ENCODE data around the gene CAMK2G.

CAMK2G gene

DNA sequence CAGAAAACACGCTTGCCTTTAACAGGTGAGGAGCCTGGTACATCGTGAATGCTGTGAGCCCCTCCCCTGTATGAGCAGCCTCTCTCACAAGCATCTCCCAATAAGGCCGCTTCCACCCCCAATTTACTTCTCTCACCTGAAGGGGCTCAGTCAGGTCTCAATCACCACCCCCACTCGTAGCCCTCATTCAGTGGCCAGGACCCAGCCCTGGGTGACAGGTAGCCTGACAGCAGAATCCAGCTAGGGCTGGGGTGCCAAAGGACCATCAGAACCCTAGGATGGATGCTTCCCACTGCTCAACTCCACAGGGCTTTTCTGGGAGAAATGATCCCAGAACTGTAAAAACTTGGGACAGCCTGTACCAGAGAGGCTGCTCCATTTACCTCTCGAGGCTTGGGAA lies 56.5 kb downstream of the CAMK2G start:
- H3K4me3 ChIP-seq (ENCODE audit: low read length) = no peak overlapping the region
- TF ChIP-seq, protein P1, sequence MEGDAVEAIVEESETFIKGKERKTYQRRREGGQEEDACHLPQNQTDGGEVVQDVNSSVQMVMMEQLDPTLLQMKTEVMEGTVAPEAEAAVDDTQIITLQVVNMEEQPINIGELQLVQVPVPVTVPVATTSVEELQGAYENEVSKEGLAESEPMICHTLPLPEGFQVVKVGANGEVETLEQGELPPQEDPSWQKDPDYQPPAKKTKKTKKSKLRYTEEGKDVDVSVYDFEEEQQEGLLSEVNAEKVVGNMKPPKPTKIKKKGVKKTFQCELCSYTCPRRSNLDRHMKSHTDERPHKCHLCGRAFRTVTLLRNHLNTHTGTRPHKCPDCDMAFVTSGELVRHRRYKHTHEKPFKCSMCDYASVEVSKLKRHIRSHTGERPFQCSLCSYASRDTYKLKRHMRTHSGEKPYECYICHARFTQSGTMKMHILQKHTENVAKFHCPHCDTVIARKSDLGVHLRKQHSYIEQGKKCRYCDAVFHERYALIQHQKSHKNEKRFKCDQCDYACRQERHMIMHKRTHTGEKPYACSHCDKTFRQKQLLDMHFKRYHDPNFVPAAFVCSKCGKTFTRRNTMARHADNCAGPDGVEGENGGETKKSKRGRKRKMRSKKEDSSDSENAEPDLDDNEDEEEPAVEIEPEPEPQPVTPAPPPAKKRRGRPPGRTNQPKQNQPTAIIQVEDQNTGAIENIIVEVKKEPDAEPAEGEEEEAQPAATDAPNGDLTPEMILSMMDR (IDR thresholded peaks at IDR 0.05; ENCODE audit: insufficient read depth, low read depth, low read length, missing control alignments) = no peak
- DNase-seq (ENCODE audit: low read depth) = no peak

- no peak for DNase-seq (ENCODE audit: low read depth)
- TF ChIP-seq, protein P1 (IDR thresholded peaks at IDR 0.05; ENCODE audit: insufficient read depth, low read depth, low read length, missing control alignments) = no peak
- H3K4me3 ChIP-seq (ENCODE audit: low read length) = no peak overlapping the region
Measured at GRCh38 chr10:73816917-73817729, 57.2 kb downstream of the CAMK2G start.

- H3K4me3 ChIP-seq (ENCODE audit: low read length) = no peak overlapping the region
- no peak for DNase-seq (ENCODE audit: low read depth)
- TF ChIP-seq, protein P1 (IDR thresholded peaks at IDR 0.05; ENCODE audit: insufficient read depth, low read depth, low read length, missing control alignments) = no peak
Measured at GRCh38 chr10:73815719-73816030, 58.7 kb downstream of the CAMK2G start.

- TF ChIP-seq, protein P1 (IDR thresholded peaks at IDR 0.05; ENCODE audit: insufficient read depth, low read depth, low read length, missing control alignments) = peak; percentile 33
- peak; percentile 25 for DNase-seq (ENCODE audit: low read depth)
- no peak overlapping the region for H3K4me3 ChIP-seq (ENCODE audit: low read length)
Measured at GRCh38 chr10:73814896-73815718, 59.2 kb downstream of the CAMK2G start.

GRCh38 chr10:73814276-73814895 lies 60.0 kb downstream of the CAMK2G start:
- no peak for DNase-seq (ENCODE audit: low read depth)
- TF ChIP-seq, protein P1 (IDR thresholded peaks at IDR 0.05; ENCODE audit: insufficient read depth, low read depth, low read length, missing control alignments) = no peak
- H3K4me3 ChIP-seq (ENCODE audit: low read length) = no peak overlapping the region

- TF ChIP-seq, protein P1 (IDR thresholded peaks at IDR 0.05; ENCODE audit: insufficient read depth, low read depth, low read length, missing control alignments) = no peak
- H3K4me3 ChIP-seq (ENCODE audit: low read length) = no peak overlapping the region
- DNase-seq (ENCODE audit: low read depth) = no peak
Measured at GRCh38 chr10:73813333-73813732, 61.0 kb downstream of the CAMK2G start.
